HEK293T (cell line): Measurements from ENCODE around the gene EXOSC1.

ENCODE experiments used
- CTCF ChIA-PET: fragments of 350-600 bp; formaldehyde crosslinking; extraction: SDS; loops from one replicate; lab custom pipeline; 2021; ENCODE audit warnings: antibody characterized with exemption, inconsistent platforms; lab: Yijun Ruan, JAX
- POLR2A ChIA-PET: fragments of 350-600 bp; formaldehyde crosslinking; extraction: SDS; loops from one replicate; lab custom pipeline; 2020; ENCODE audit warnings: antibody characterized with exemption, inconsistent platforms; lab: Yijun Ruan, JAX
- DNase-seq: peaks from one replicate; pipeline ENCODE4 v3.0.0; 2012; ENCODE audit warnings: mixed read lengths; ENCODE audit errors: extremely low spot score
- ARNT ChIP-seq: fragments of 450-650 bp; IDR thresholded peaks from 2 replicates; pipeline ENCODE4 v1.6.1; 2017; ENCODE audit warnings: mild to moderate bottlenecking
- BHLHE40 ChIP-seq: fragments of 450-650 bp; IDR thresholded peaks from 2 replicates; pipeline ENCODE4 v1.6.1; 2016; ENCODE audit warnings: mild to moderate bottlenecking, moderate library complexity, borderline replicate concordance
- CTBP1 ChIP-seq: fragments of 450-650 bp; IDR thresholded peaks from 2 replicates; pipeline ENCODE4 v1.6.1; 2016; ENCODE audit warnings: borderline replicate concordance
- ELF4 ChIP-seq: fragments of 450-650 bp; IDR thresholded peaks from 2 replicates; pipeline ENCODE4 v1.6.1; 2017; ENCODE audit warnings: antibody characterized with exemption
- FOXA1 ChIP-seq: fragments of 450-650 bp; IDR thresholded peaks from 2 replicates; pipeline ENCODE4 v1.6.1; 2016; ENCODE audit warnings: mild to moderate bottlenecking
- FOXK2 ChIP-seq: fragments of 450-650 bp; IDR thresholded peaks from 2 replicates; pipeline ENCODE4 v1.6.1; 2016; ENCODE audit warnings: mild to moderate bottlenecking
- FOXM1 ChIP-seq: fragments of 450-650 bp; IDR thresholded peaks from 2 replicates; pipeline ENCODE4 v1.6.1; 2017; ENCODE audit warnings: mild to moderate bottlenecking, borderline replicate concordance
- HDGF ChIP-seq: fragments of 450-650 bp; IDR thresholded peaks from 2 replicates; pipeline ENCODE4 v1.6.1; 2017; ENCODE audit warnings: antibody characterized with exemption, borderline replicate concordance
- L3MBTL2 ChIP-seq: fragments of 450-650 bp; conservative IDR thresholded peaks from 2 replicates; pipeline ENCODE4 v1.6.1; 2016; ENCODE audit warnings: mild to moderate bottlenecking
- LEF1 ChIP-seq: fragments of 450-650 bp; IDR thresholded peaks from 2 replicates; pipeline ENCODE4 v1.6.1; 2017; ENCODE audit warnings: mild to moderate bottlenecking, borderline replicate concordance
- NFRKB ChIP-seq: fragments of 450-650 bp; IDR thresholded peaks from 2 replicates; pipeline ENCODE4 v1.6.1; 2016; ENCODE audit warnings: mild to moderate bottlenecking, moderate library complexity
- PKNOX1 ChIP-seq: fragments of 450-650 bp; IDR thresholded peaks from 2 replicates; pipeline ENCODE4 v1.6.1; 2016
- SP1 ChIP-seq: fragments of 450-650 bp; IDR thresholded peaks from 2 replicates; pipeline ENCODE4 v1.6.1; 2017
- SUZ12 ChIP-seq: fragments of 450-650 bp; IDR thresholded peaks from 2 replicates; pipeline ENCODE4 v1.6.1; 2016; ENCODE audit warnings: mild to moderate bottlenecking
- TARDBP ChIP-seq: fragments of 450-650 bp; IDR thresholded peaks from 2 replicates; pipeline ENCODE4 v1.6.1; 2016
- ZNF384 ChIP-seq: fragments of 450-650 bp; IDR thresholded peaks from 2 replicates; pipeline ENCODE4 v1.6.1; 2016

Gene EXOSC1

GRCh38 chr10:97445722-97446639 lies at the start of gene EXOSC1, which contains the start of gene ZDHHC16:
EXOSC1 (minus strand) TSS chr10:97446006; CDS start chr10:97445985, 21 bp downstream.
ZDHHC16 (plus strand) TSS chr10:97446175; CDS start chr10:97451676, 5,501 bp downstream.
- POLR2A ChIA-PET: interaction anchor here (1.2 to 1.3 kb wide), 2 partner anchors 15 to 45 kb away, joined by 3 to 4 read pairs; partner anchors contain the start of gene RRP12
- CTCF ChIA-PET: no interaction called here

GRCh38 chr10:97494863-97495506 lies 49.2 kb upstream of the EXOSC1 start:
- DNase-seq: no peak
- ChIA-PET POLR2A (no interaction called here), CTCF (interaction anchor here (0.5 kb wide), 1 partner anchor 215 kb away, joined by 3 read pairs; no protein-coding TSS in a partner anchor)
- TF ChIP-seq TARDBP (no peak), SP1 (no peak), FOXM1 (no peak), PKNOX1 (no peak), CTBP1 (no peak), HDGF (no peak), SUZ12 (no peak), L3MBTL2 (no peak), FOXA1 (no peak), FOXK2 (no peak), LEF1 (no peak), BHLHE40 (no peak), NFRKB (no peak), ARNT (no peak), ZNF384 (no peak)

More at GRCh38 chr10:97445722-97446639, at the start of gene EXOSC1, which contains the start of gene ZDHHC16:
- DNase-seq: peak; percentile 98
- TF ChIP-seq SUZ12 (no peak), ELF4 (peak; percentile 45), L3MBTL2 (no peak)

GRCh38 chr10:97494151-97494550 lies 48.3 kb upstream of the EXOSC1 start:
- no peak for DNase-seq
- TF ChIP-seq L3MBTL2 (no peak), SP1 (no peak), BHLHE40 (no peak), TARDBP (no peak), LEF1 (no peak)
- CTCF ChIA-PET: no interaction called here
- POLR2A ChIA-PET: no interaction called here

GRCh38 chr10:97490592-97490991 lies 44.8 kb upstream of the EXOSC1 start:
- no peak for TF ChIP-seq L3MBTL2
- no peak for TF ChIP-seq SP1
- no peak for TF ChIP-seq CTBP1
- no peak for TF ChIP-seq ELF4
- TF ChIP-seq SUZ12: no peak
- TF ChIP-seq FOXA1: no peak
- TF ChIP-seq TARDBP: no peak
- TF ChIP-seq PKNOX1: no peak
- TF ChIP-seq HDGF: no peak
- TF ChIP-seq ARNT: no peak
- no peak for TF ChIP-seq BHLHE40
- no peak for TF ChIP-seq LEF1
- TF ChIP-seq FOXM1: no peak
- TF ChIP-seq ZNF384: no peak
- no peak for TF ChIP-seq FOXK2
- TF ChIP-seq NFRKB: no peak
- POLR2A ChIA-PET: interaction anchor here (1.2 kb wide), 1 partner anchor 9 kb away, joined by 5 read pairs; the partner anchor contains the start of gene UBTD1
- CTCF ChIA-PET: no interaction called here

GRCh38 chr10:97485647-97486281 lies 40.0 kb upstream of the EXOSC1 start:
- TF ChIP-seq FOXM1 (no peak), TARDBP (no peak), ELF4 (no peak), HDGF (no peak), FOXA1 (no peak), LEF1 (no peak), SP1 (no peak), CTBP1 (no peak), ZNF384 (no peak)
- ChIA-PET POLR2A (no interaction called here), CTCF (interaction anchor here (0.6 kb wide), 1 partner anchor 130 kb away, joined by 3 read pairs; no protein-coding TSS in a partner anchor)
- no peak for DNase-seq

More at GRCh38 chr10:97490592-97490991, 44.8 kb upstream of the EXOSC1 start:
- DNase-seq: no peak

- POLR2A ChIA-PET: interaction anchor here (1.2 kb wide), 1 partner anchor 14 kb away, joined by 4 read pairs; no protein-coding TSS in a partner anchor
- DNase-seq: no peak
- CTCF ChIA-PET: no interaction called here
- no peak for TF ChIP-seq HDGF
These were observed 38.1 kb upstream of the EXOSC1 start for GRCh38 chr10:97483921-97484320.
